ENCODE results near the gene CELA3B.

The CELA3B gene

DNA sequence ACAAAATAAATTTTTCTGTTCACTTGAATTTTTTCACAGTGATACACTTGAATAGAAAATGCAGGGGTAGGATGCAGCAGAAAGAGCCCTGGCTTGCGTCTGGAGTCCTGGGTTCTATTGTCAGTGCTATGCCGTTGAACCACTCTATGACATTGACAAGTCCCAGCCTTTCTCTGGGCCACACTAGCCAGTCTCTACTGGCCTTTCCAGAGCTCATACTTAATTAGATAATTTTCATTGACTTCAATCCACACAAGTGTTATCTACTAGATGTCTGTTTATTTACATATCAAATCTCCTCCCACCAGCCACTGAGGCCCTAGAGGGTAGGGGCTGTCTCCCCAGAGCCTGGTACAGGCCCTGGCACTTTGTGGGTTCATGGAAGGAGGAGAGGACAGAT lies 15.5 kb upstream of the CELA3B start:
- H3K4me2 ChIP-seq (ENCODE audit: insufficient read depth, low read length): no peak overlapping the region
- no peak for ATAC-seq (ENCODE audit: insufficient read depth, low read depth)
- H2AFZ ChIP-seq (ENCODE audit: low read depth, low read length): no peak overlapping the region

DNA sequence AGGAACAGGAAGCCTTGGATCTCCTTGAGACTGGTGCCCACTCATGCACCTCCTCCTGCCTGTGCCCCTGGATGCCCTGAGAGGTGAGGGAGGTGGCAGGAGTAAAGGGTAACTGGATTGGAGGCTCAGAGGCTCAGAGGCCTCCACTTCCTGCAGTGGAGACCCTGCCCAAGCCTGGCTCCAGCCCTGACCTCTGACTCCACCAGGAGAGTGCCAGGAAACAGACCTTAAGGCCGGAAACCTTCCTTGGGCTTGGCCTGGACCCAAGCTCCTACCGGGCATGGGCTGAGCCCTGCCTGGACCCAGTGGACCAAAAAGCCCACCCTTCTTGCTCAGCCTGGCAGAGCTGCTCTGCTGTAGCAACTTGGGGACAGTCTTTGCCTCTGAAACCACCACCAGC lies 15.0 kb upstream of the CELA3B start:
- Histone ChIP-seq H3K9ac (ENCODE audit: low read depth, low read length) (no peak overlapping the region), H3K9me3 (ENCODE audit: insufficient read depth, low read length, severe bottlenecking) (no peaks in the 10 kb centered on the region), H3K4me1 (ENCODE audit: insufficient read depth, low read length) (no peaks in the 10 kb centered on the region), H3K79me2 (ENCODE audit: insufficient read depth, low read length) (no peaks in the 10 kb centered on the region), H4K20me1 (ENCODE audit: insufficient read depth, low read length) (peaks cover 3% of the 10 kb centered on the region; the same call in 1 of the 2 replicates), H3K27ac (ENCODE audit: low read length) (no peak overlapping the region), H3K27me3 (ENCODE audit: insufficient read depth, low read length, poor library complexity) (no peaks in the 10 kb centered on the region), H3K4me2 (ENCODE audit: insufficient read depth, low read length) (no peak overlapping the region), H2AFZ (ENCODE audit: low read depth, low read length) (no peak overlapping the region), H3K4me3 (ENCODE audit: low read depth in 1 of 2, low read length in 2 of 2) (no peak overlapping the region), H3K36me3 (ENCODE audit: insufficient read depth, low read length) (no peaks in the 10 kb centered on the region)
- no peak for ATAC-seq (ENCODE audit: insufficient read depth, low read depth)
- no peak for DNase-seq
- TF ChIP-seq, protein P1, sequence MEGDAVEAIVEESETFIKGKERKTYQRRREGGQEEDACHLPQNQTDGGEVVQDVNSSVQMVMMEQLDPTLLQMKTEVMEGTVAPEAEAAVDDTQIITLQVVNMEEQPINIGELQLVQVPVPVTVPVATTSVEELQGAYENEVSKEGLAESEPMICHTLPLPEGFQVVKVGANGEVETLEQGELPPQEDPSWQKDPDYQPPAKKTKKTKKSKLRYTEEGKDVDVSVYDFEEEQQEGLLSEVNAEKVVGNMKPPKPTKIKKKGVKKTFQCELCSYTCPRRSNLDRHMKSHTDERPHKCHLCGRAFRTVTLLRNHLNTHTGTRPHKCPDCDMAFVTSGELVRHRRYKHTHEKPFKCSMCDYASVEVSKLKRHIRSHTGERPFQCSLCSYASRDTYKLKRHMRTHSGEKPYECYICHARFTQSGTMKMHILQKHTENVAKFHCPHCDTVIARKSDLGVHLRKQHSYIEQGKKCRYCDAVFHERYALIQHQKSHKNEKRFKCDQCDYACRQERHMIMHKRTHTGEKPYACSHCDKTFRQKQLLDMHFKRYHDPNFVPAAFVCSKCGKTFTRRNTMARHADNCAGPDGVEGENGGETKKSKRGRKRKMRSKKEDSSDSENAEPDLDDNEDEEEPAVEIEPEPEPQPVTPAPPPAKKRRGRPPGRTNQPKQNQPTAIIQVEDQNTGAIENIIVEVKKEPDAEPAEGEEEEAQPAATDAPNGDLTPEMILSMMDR (IDR thresholded peaks at IDR 0.05; ENCODE audit: borderline replicate concordance, extremely low read depth, low read length, poor library complexity, severe bottlenecking): no peak
- no peak for TF ChIP-seq EZH2 (IDR thresholded peaks at IDR 0.05; ENCODE audit: borderline replicate concordance, low read depth, low read length, severe bottlenecking)

More for the DNA sequence above, 15.5 kb upstream of the CELA3B start:
- H3K27me3 ChIP-seq (ENCODE audit: insufficient read depth, low read length, poor library complexity): no peaks in the 10 kb centered on the region
- TF ChIP-seq EZH2 (IDR thresholded peaks at IDR 0.05; ENCODE audit: borderline replicate concordance, low read depth, low read length, severe bottlenecking): no peak
- TF ChIP-seq, protein P1 (IDR thresholded peaks at IDR 0.05; ENCODE audit: borderline replicate concordance, extremely low read depth, low read length, poor library complexity, severe bottlenecking): no peak
- H3K79me2 ChIP-seq (ENCODE audit: insufficient read depth, low read length): no peaks in the 10 kb centered on the region
- no peak overlapping the region for H3K27ac ChIP-seq (ENCODE audit: low read length)
- H3K4me3 ChIP-seq (ENCODE audit: low read depth in 1 of 2, low read length in 2 of 2): no peak overlapping the region
- H3K36me3 ChIP-seq (ENCODE audit: insufficient read depth, low read length): no peaks in the 10 kb centered on the region
- no peaks in the 10 kb centered on the region for H3K9me3 ChIP-seq (ENCODE audit: insufficient read depth, low read length, severe bottlenecking)
- H4K20me1 ChIP-seq (ENCODE audit: insufficient read depth, low read length): peaks cover 5% of the 10 kb centered on the region; the same call in 1 of the 2 replicates
- H3K4me1 ChIP-seq (ENCODE audit: insufficient read depth, low read length): no peaks in the 10 kb centered on the region
- H3K9ac ChIP-seq (ENCODE audit: low read depth, low read length): no peak overlapping the region
- no peak for DNase-seq

DNA sequence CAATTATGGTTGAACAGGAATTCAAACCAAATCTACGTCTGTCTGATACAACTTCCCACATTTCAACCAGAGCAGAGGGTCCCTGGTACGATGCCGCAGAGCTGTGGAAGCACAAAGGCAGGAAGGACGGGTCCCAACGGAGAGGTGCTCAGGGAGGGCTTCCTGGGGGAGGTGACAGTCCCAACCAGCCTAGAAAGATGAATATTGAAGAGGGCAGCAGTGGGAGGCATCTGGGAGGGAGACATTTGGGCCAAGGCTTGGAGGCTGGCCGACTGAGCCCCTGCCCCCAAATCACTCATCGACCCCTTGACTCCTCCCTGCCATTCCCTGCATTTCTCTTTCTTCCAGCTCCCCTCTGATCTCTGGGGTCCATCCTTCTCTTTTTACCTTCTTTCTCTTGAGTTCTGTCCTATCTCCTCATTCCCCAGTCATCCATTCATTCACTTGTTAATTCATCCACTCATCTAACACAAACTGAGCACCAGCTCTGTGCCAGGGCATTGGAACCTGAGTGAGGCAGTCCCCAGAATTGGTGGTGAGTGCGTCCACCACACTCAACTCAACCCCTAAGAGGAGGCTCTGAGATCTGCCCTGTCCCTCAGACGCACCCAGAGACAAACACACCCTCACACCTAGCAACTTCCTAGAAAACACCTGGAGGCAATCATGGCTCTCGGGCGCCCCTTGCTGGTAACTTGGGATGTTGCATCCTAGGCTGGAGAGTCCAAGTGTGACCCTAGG lies 13.2 kb upstream of the CELA3B start:
- Histone ChIP-seq H3K4me3 (ENCODE audit: low read depth in 1 of 2, low read length in 2 of 2) (no peak overlapping the region), H3K9ac (ENCODE audit: low read depth, low read length) (no peak overlapping the region), H3K4me2 (ENCODE audit: insufficient read depth, low read length) (no peak overlapping the region), H3K9me3 (ENCODE audit: insufficient read depth, low read length, severe bottlenecking) (no peaks in the 10 kb centered on the region), H3K27ac (ENCODE audit: low read length) (no peak overlapping the region), H3K79me2 (ENCODE audit: insufficient read depth, low read length) (no peaks in the 10 kb centered on the region), H4K20me1 (ENCODE audit: insufficient read depth, low read length) (no peaks in the 10 kb centered on the region), H3K4me1 (ENCODE audit: insufficient read depth, low read length) (no peaks in the 10 kb centered on the region), H3K36me3 (ENCODE audit: insufficient read depth, low read length) (no peaks in the 10 kb centered on the region), H3K27me3 (ENCODE audit: insufficient read depth, low read length, poor library complexity) (no peaks in the 10 kb centered on the region), H2AFZ (ENCODE audit: low read depth, low read length) (no peak overlapping the region)
- TF ChIP-seq, protein P1 (IDR thresholded peaks at IDR 0.05; ENCODE audit: borderline replicate concordance, extremely low read depth, low read length, poor library complexity, severe bottlenecking): peak; percentile 95
- no peak for TF ChIP-seq EZH2 (IDR thresholded peaks at IDR 0.05; ENCODE audit: borderline replicate concordance, low read depth, low read length, severe bottlenecking)
- ATAC-seq (ENCODE audit: insufficient read depth, low read depth) (peak; percentile 77), DNase-seq (peak; percentile 70)
